DOHH2 (cell line): Measurements from ENCODE around the gene KRTAP5-7.
"Not testable (repeated sequence)": the region's sequence is repeated elsewhere in the genome, so short reads cannot be mapped to it uniquely, and the experiment has no call there.

Source experiments
- H3F3A ChIP-seq: fragments of 200-600 bp; sonication (generic), shearing (Covaris generic); 2 replicates; pipeline ENCODE4 v1.6.0; 2016; ENCODE audit warnings: antibody characterized with exemption, mild to moderate bottlenecking; ENCODE audit not compliant: control insufficient read depth, insufficient read depth
- H3K27ac ChIP-seq: fragments of 200-600 bp; sonication (generic); 2 replicates; pipeline ENCODE4 v1.5.1; 2014; ENCODE audit warnings: low read depth, mild to moderate bottlenecking, low read length, moderate library complexity
- H3K27me3 ChIP-seq: fragments of 200-600 bp; sonication (generic); 2 replicates; pipeline ENCODE4 v1.6.1; 2014; ENCODE audit warnings: mild to moderate bottlenecking, low read length, mixed read lengths; ENCODE audit not compliant: control insufficient read depth
- H3K36me3 ChIP-seq: fragments of 200-600 bp; sonication (generic); 2 replicates; pipeline ENCODE4 v1.6.1; 2014; ENCODE audit warnings: mild to moderate bottlenecking, low read length, moderate library complexity, mixed read lengths; ENCODE audit not compliant: control insufficient read depth
- H3K4me1 ChIP-seq: fragments of 200-600 bp; sonication (generic); 2 replicates; pipeline ENCODE4 v1.6.1; 2014; ENCODE audit warnings: mild to moderate bottlenecking, low read length, mixed read lengths; ENCODE audit not compliant: control insufficient read depth
- H3K4me2 ChIP-seq: fragments of 200-600 bp; sonication (generic); 2 replicates; pipeline ENCODE4 v1.6.0; 2014; ENCODE audit warnings: mild to moderate bottlenecking, low read length, moderate library complexity
- H3K4me3 ChIP-seq: fragments of 200-600 bp; sonication (generic); 2 replicates; pipeline ENCODE4 v1.5.1; 2014; ENCODE audit warnings: mild to moderate bottlenecking, low read length, mixed read lengths
- H3K79me2 ChIP-seq: fragments of 200-600 bp; sonication (generic); 2 replicates; pipeline ENCODE4 v1.6.1; 2014; ENCODE audit warnings: mild to moderate bottlenecking, low read length, mixed read lengths; ENCODE audit not compliant: control insufficient read depth
- H3K9me2 ChIP-seq: fragments of 200-600 bp; sonication (generic); replicated peaks from 2 replicates; pipeline ENCODE4 v1.6.1; 2014; ENCODE audit warnings: mild to moderate bottlenecking, low read length, mixed read lengths; ENCODE audit not compliant: control insufficient read depth
- H3K9me3 ChIP-seq: fragments of 200-600 bp; sonication (generic); 2 replicates; pipeline ENCODE4 v1.6.1; 2014; ENCODE audit warnings: antibody characterized with exemption, low read length, mixed read lengths; ENCODE audit not compliant: control insufficient read depth, insufficient read depth
- H4K20me1 ChIP-seq: fragments of 200-600 bp; sonication (generic); 2 replicates; pipeline ENCODE4 v1.6.0; 2014; ENCODE audit warnings: low read depth, mild to moderate bottlenecking, antibody characterized with exemption, low read length, moderate library complexity; ENCODE audit not compliant: control insufficient read depth, insufficient read depth
- CTCF ChIP-seq: fragments of 200-600 bp; sonication (generic); IDR thresholded peaks from one replicate; pipeline ENCODE4 v1.5.1; 2014; ENCODE audit warnings: antibody characterized with exemption, mild to moderate bottlenecking, low read depth, low read length; ENCODE audit not compliant: poor library complexity, severe bottlenecking
- EZH2phosphoT487 ChIP-seq: fragments of 200-600 bp; sonication (generic); IDR thresholded peaks from 2 replicates; pipeline ENCODE4 v1.6.1; 2017; ENCODE audit warnings: borderline replicate concordance, mild to moderate bottlenecking, antibody characterized with exemption, low read length, moderate library complexity, mixed read lengths

Gene KRTAP5-7

DNA sequence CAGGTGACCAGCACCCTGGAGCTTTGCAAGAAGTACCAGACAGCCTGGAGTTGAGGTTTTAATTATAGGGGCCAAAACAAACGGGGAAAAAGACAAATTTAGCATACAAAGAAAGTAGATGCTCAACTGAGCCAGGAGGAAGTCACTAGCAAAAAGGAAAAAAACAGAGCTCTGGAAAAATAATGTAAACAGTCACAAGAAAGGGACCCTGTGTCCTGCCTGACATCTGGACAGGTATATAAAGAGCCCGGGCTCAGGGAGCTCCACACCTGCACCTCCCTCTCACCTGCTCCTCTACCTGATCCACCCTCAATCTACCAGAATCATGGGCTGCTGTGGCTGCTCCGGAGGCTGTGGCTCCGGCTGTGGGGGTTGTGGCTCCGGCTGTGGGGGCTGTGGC is 38.2 kb downstream of the KRTAP5-7 start, which contains the start of gene KRTAP5-10:
Gene KRTAP5-10, plus strand, starts transcription at position 301 of the 400 bp plus-strand sequence. Its CDS starts 25 bp downstream, at position 326.
- H3K36me3 ChIP-seq = no peaks in the 10 kb centered on the region
- H3K9me2 ChIP-seq = no peaks in the 10 kb centered on the region
- no peaks in the 10 kb centered on the region for H3K4me1 ChIP-seq
- no peak for TF ChIP-seq EZH2phosphoT487
- TF ChIP-seq CTCF = no peak
- H3K79me2 ChIP-seq = no peaks in the 10 kb centered on the region
- no peak within 1 kb of the TSS for H3K4me2 ChIP-seq
- peaks cover 16% of the 10 kb centered on the region for H3K27me3 ChIP-seq
- no peak within 1 kb of the TSS for H3K4me3 ChIP-seq
- no peaks in the 10 kb centered on the region for H3F3A ChIP-seq
- H4K20me1 ChIP-seq = no peaks in the 10 kb centered on the region
- H3K27ac ChIP-seq = no peak within 1 kb of the TSS
- H3K9me3 ChIP-seq = no peaks in the 10 kb centered on the region

DNA sequence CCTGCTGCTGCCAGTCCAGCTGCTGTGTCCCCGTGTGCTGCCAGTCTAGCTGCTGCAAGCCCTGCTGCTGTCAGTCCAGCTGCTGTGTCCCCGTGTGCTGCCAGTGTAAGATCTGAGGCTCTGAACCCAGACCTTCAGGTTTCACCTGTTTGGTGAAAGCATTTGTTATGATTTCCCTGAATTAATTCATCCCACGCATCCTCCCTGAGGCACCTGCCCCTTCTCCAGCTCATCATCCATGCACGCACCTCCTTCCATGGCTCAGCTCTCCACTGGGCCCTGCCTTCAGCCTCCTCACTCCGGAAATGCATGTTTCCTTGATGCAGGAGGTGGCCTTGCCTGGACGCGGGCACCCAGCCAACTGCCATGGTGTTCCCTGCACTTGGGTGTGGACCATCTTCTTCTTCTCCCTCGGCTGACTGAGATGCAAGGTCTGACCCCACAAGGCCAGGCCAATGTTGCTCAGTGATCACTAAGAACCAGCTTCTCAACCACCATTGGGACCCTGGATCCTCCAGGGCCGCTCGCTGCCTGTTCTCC is 39.1 kb downstream of the KRTAP5-7 start:
- H3K4me3 ChIP-seq = no peak overlapping the region
- TF ChIP-seq CTCF = no peak
- TF ChIP-seq EZH2phosphoT487 = no peak
- no peaks in the 10 kb centered on the region for H3F3A ChIP-seq
- H4K20me1 ChIP-seq = no peaks in the 10 kb centered on the region
- no peaks in the 10 kb centered on the region for H3K79me2 ChIP-seq
- no peaks in the 10 kb centered on the region for H3K36me3 ChIP-seq
- H3K4me1 ChIP-seq = no peaks in the 10 kb centered on the region
- H3K27ac ChIP-seq = no peak overlapping the region
- no peaks in the 10 kb centered on the region for H3K9me2 ChIP-seq
- H3K4me2 ChIP-seq = no peak overlapping the region
- H3K9me3 ChIP-seq = no peaks in the 10 kb centered on the region
- H3K27me3 ChIP-seq = peaks cover 16% of the 10 kb centered on the region

DNA sequence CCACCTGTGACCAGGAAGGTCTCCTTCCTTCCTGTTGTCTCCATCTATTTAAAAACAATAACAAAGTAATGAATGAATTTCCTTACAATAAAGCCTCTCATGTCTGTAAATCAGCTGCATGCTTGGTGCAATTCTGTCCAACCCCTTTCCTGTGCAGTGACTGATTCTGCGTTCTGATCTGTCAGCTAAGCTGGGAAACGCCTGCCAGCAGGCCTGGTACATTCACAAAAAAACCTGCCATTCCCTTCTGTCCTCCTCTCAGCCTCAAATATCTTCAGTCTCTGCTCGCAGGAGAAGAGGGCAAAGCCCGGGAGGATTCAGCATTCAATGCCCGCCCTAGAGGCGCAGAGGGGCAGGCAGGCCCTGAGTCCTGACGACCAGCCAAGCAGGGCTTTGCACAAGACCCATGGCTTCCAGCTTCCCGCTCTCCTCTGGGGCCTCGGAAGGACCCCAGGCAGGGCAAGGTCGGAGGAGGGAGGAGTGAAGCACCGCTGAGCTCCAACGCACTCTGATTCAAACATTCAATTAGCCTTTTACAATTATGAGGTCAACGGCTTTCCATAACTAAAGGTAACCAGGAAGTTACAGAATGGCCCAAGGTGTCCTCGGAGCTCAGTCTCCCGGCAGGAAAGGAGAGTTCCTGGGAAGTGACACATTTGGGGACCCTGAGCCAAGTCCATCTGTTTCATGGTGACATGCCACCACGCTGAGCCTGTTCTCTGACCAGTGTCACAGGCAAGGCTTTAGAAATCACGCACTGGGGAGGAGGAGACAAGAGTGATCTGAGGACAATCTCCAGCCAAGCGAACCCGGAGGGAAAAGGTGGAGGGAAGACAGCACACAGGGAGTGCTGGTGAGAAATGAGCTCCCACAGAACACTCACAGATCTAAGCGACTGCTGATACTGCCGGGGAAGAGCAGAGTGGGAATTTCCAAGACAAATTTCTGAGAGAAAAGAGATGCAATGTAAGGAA is 39.8 kb downstream of the KRTAP5-7 start:
- H3K79me2 ChIP-seq, H3K4me3 ChIP-seq, H3K27ac ChIP-seq, H3K9me3 ChIP-seq, H3F3A ChIP-seq, H3K36me3 ChIP-seq, H3K9me2 ChIP-seq, H4K20me1 ChIP-seq, H3K4me2 ChIP-seq, H3K4me1 ChIP-seq: not testable (repeated sequence)
- H3K27me3 ChIP-seq = peaks cover 13% of the 10 kb centered on the region

DNA sequence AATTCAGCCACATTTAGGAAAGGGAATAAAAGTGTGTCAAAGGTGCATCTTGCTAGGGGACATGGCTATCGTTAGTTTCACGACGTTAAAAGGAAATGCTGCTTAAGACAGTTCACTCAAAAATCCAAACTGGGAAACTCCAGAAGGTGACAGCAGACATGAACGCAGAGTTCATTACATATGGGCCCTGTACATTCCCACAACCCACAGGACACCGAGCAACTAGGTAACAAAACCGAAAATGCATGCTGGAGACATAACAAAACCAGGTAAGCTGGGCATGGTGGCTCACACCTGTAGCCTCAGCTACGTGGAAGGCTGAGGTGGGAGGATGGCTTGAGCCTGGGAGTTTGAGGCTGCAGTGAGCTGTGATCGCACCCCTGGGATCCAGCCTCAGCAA is 40.6 kb downstream of the KRTAP5-7 start:
- not testable (repeated sequence) for H3F3A ChIP-seq, H3K4me2 ChIP-seq, H4K20me1 ChIP-seq

More for the DNA sequence above, 40.6 kb downstream of the KRTAP5-7 start:
- not testable (repeated sequence) for H3K4me3 ChIP-seq, H3K27ac ChIP-seq, H3K9me2 ChIP-seq, H3K4me1 ChIP-seq, H3K79me2 ChIP-seq, H3K36me3 ChIP-seq, H3K9me3 ChIP-seq
- H3K27me3 ChIP-seq = peaks cover 13% of the 10 kb centered on the region
